Esophagus muscularis mucosa (tissue), 3 donors: ENCODE data around the gene LANCL3.

Source experiments
- CTCF ChIP-seq, 3 experiments: fragments of 200-600 bp in 2 of 3; fragments of 450-650 bp in 1 of 3; sonication (generic) in 2 of 3; IDR thresholded peaks; one replicate each; pipeline ENCODE4 v1.5.1; 2017 to 2019; ENCODE audit warnings: antibody characterized with exemption in 3 of 3, mild to moderate bottlenecking in 2 of 3, moderate library complexity in 1 of 3
- POLR2A ChIP-seq: fragments of 450-650 bp; IDR thresholded peaks from one replicate; pipeline ENCODE4 v1.6.1; 2017; ENCODE audit warnings: antibody characterized with exemption, moderate library complexity, mild to moderate bottlenecking, low read depth
- POLR2AphosphoS5 ChIP-seq, 2 donors: sonication (generic); formaldehyde crosslinking; IDR thresholded peaks; one replicate each; pipeline ENCODE4 v1.6.1; 2017; ENCODE audit warnings: antibody characterized with exemption in 2 of 2

GRCh38 chrX:37578045-37578444 is 6.6 kb downstream of the LANCL3 start:
- TF ChIP-seq POLR2AphosphoS5 (IDR thresholded peaks at IDR 0.05) (no peak), POLR2A (no peak), CTCF (IDR thresholded peaks at IDR 0.05) (no peak)
